Right lobe of liver (tissue), 4 donors: ENCODE results near the gene ADARB2.

ENCODE experiments used
- CTCF ChIP-seq, 4 donors: fragments of 200-600 bp in 3 of 4; fragments of 450-650 bp in 1 of 4; IDR thresholded peaks; one replicate each; pipeline versions ENCODE4 v1.5.1 to v1.8.0; 2016 to 2022; ENCODE audit warnings: antibody characterized with exemption in 4 of 4, mild to moderate bottlenecking in 2 of 4
- POLR2A ChIP-seq: fragments of 450-650 bp; IDR thresholded peaks from one replicate; pipeline ENCODE4 v1.6.1; 2017; ENCODE audit warnings: antibody characterized with exemption, mild to moderate bottlenecking
- donor health status: DM: no; HTN: no; CAD: no.
- donor health status: DM: no; HTN: no; CAD: no.
- donor health status: DM: no; HTN: yes; CAD: no.

GRCh38 chr10:1544209-1544673 is 193.1 kb downstream of the ADARB2 start:
- no peak for TF ChIP-seq POLR2A
- TF ChIP-seq CTCF (IDR thresholded peaks at IDR 0.05) = no peak
